Measurements from ENCODE around the gene TGFB3.
A peak's percentile ranks its signal among the peaks of the same experiment; 100 is the strongest.

TGFB3 gene

GRCh38 chr14:75985618-75986438 is 4.0 kb upstream of the TGFB3 start, which contains the start of gene IFT43:
IFT43 (plus strand) TSS chr14:75985763; CDS start chr14:75985787, 24 bp downstream.
- DNase-seq, result peak; percentile 96

- no peak for DNase-seq
These were observed 2.9 kb upstream of the TGFB3 start for GRCh38 chr14:75984674-75985073.

GRCh38 chr14:75983019-75983358 is 1.2 kb upstream of the TGFB3 start:
- DNase-seq, result no peak

GRCh38 chr14:75982266-75983018 is 647 bp upstream of the TGFB3 start:
- DNase-seq, result peak; percentile 83

GRCh38 chr14:75980856-75981255 is 939 bp downstream of the TGFB3 start:
- no peak for DNase-seq

- no peak for DNase-seq
These were observed 1.9 kb downstream of the TGFB3 start for GRCh38 chr14:75979648-75980565.

- DNase-seq, result peak; percentile 46
These were observed 2.7 kb downstream of the TGFB3 start for GRCh38 chr14:75979071-75979571.

GRCh38 chr14:75978249-75978731 is 3.5 kb downstream of the TGFB3 start:
- no peak for DNase-seq

GRCh38 chr14:75977582-75977943 is 4.2 kb downstream of the TGFB3 start:
- DNase-seq, result no peak

- no peak for DNase-seq
These were observed 4.8 kb downstream of the TGFB3 start for GRCh38 chr14:75976826-75977581.

GRCh38 chr14:75972801-75973421 is 8.9 kb downstream of the TGFB3 start:
- no peak for DNase-seq

- no peak for DNase-seq
These were observed 10.3 kb downstream of the TGFB3 start for GRCh38 chr14:75971509-75971908.

GRCh38 chr14:75970989-75971388 is 10.8 kb downstream of the TGFB3 start:
- no peak for DNase-seq

- no peak for DNase-seq
These were observed 11.9 kb downstream of the TGFB3 start for GRCh38 chr14:75969891-75970290.

GRCh38 chr14:75969126-75969525 is 12.7 kb downstream of the TGFB3 start:
- DNase-seq, result no peak

- DNase-seq, result no peak
These were observed 13.3 kb downstream of the TGFB3 start for GRCh38 chr14:75968456-75968855.

GRCh38 chr14:75967866-75968265 is 13.9 kb downstream of the TGFB3 start:
- DNase-seq, result no peak

GRCh38 chr14:75961662-75962061 is 20.1 kb downstream of the TGFB3 start:
- DNase-seq, result no peak

- DNase-seq, result no peak
These were observed 21.6 kb downstream of the TGFB3 start for GRCh38 chr14:75960231-75960630.

GRCh38 chr14:75959031-75959430 is 22.8 kb downstream of the TGFB3 start:
- no peak for DNase-seq

GRCh38 chr14:75952489-75952888 is 29.3 kb downstream of the TGFB3 start:
- no peak for DNase-seq

- DNase-seq, result no peak
These were observed 35.0 kb downstream of the TGFB3 start for GRCh38 chr14:75946785-75947184.

Measured in stimulated activated CD8-positive, alpha-beta memory T cell treated with anti-CD3 and anti-CD28 coated beads, Interleukin-4, amount 100 ng/mL, for 48 hours (primary cell).